ENCODE measurements around the gene B9D2.

- TF ChIP-seq CTCF (IDR thresholded peaks at IDR 0.05; ENCODE audit: insufficient read depth, low read depth, low read length) (no peak), EZH2 (IDR thresholded peaks at IDR 0.05; ENCODE audit: insufficient read depth, low read length) (no peak)
Observed at GRCh38 chr19:41355802-41356201, 8.1 kb downstream of the B9D2 start.
